A549 (cell line): ENCODE measurements around the gene SKIC8. TPM values are rescaled to one million over a fixed set of nuclear protein-coding genes. Genes with fewer than 3 reads are reported as not detected.

Experiments
- ATAC-seq, 2 experiments: fragments of 200-7000 bp in 1 of 2; fragments of >200 bp in 1 of 2; cut with Nextera tagmentation in 1 of 2; cut with Tn5 transposase in 1 of 2; 3 replicates each; pipeline versions ENCODE4 v1.8.0 to v1.9.1; 2018 to 2020; ENCODE audit warnings: mild to moderate bottlenecking in 1 of 2, moderate library complexity in 1 of 2
- CTCF ChIA-PET: fragments of 300-600 bp; sonication (Branson Sonifier 250); formaldehyde crosslinking; extraction: SDS; loops from one replicate; lab custom pipeline; 2021; ENCODE audit warnings: antibody characterized with exemption, inconsistent platforms; lab: Yijun Ruan, JAX
- POLR2A ChIA-PET: fragments of 350-600 bp; formaldehyde crosslinking; extraction: SDS; loops from one replicate; lab custom pipeline; 2021; ENCODE audit warnings: antibody characterized with exemption, inconsistent platforms; lab: Yijun Ruan, JAX
- DNase-seq, 2 experiments: peaks; one replicate each; pipeline versions ENCODE4 v3.0.0 to v3.0.0-alpha.2; 2011 to 2016; ENCODE audit warnings: low read depth in 1 of 2, low spot score in 1 of 2
- FAIRE-seq: peaks from 2 replicates; lab custom pipeline; 2011; peaks lifted over from hg19 to GRCh38; lab: Jason Lieb, UNC
- H3K27ac ChIP-seq, 2 experiments: fragments of >200 bp; sonication (Bioruptor Twin); formaldehyde crosslinking; 3 replicates each; pipeline ENCODE4 v1.5.1; 2016 to 2017
- H3K4me1 ChIP-seq: fragments of >200 bp; sonication (Bioruptor Twin); formaldehyde crosslinking; 3 replicates; pipeline ENCODE4 v1.6.1; 2016
- H3K4me2 ChIP-seq: fragments of >200 bp; sonication (Bioruptor Twin); formaldehyde crosslinking; 3 replicates; pipeline ENCODE4 v1.6.1; 2016
- H3K4me3 ChIP-seq: fragments of >200 bp; sonication (Bioruptor Twin); formaldehyde crosslinking; 3 replicates; pipeline ENCODE4 v1.5.1; 2016
- H3K9me3 ChIP-seq: fragments of >200 bp; sonication (Bioruptor Twin); formaldehyde crosslinking; 3 replicates; pipeline ENCODE4 v1.6.1; 2016
- ATOH8 ChIP-seq: fragments of 250-450 bp; sonication (Bioruptor Pico); IDR thresholded peaks from 2 replicates; pipeline ENCODE4 v1.5.0; 2020; ENCODE audit warnings: low read depth, mild to moderate bottlenecking, moderate library complexity
- CBX2 ChIP-seq: fragments of 200-600 bp; sonication (generic); IDR thresholded peaks from 2 replicates; pipeline ENCODE4 v1.6.1; 2016; ENCODE audit warnings: low read depth, mild to moderate bottlenecking, borderline replicate concordance
- CBX8 ChIP-seq: fragments of 200-600 bp; sonication (generic); IDR thresholded peaks from 2 replicates; pipeline ENCODE4 v1.6.1; 2016
- CEBPB ChIP-seq, 2 experiments: fragments of >200 bp in 1 of 2; sonication (Bioruptor Twin) in 1 of 2; formaldehyde crosslinking in 1 of 2; IDR thresholded peaks; 2 replicates each; pipeline ENCODE4 v1.6.1; 2012 to 2016
- CHD4 ChIP-seq: fragments of 200-600 bp; sonication (generic); IDR thresholded peaks from 2 replicates; pipeline ENCODE4 v1.6.1; 2016; ENCODE audit warnings: antibody characterized with exemption, mild to moderate bottlenecking, borderline replicate concordance
- EHMT2 ChIP-seq: fragments of 200-600 bp; sonication (generic); IDR thresholded peaks from 2 replicates; pipeline ENCODE4 v1.6.1; 2016; ENCODE audit warnings: antibody characterized with exemption, low read depth, mild to moderate bottlenecking, moderate library complexity
- FOXS1 ChIP-seq: fragments of 250-450 bp; sonication (Bioruptor Pico); IDR thresholded peaks from 2 replicates; pipeline ENCODE4 v1.5.0; 2020; ENCODE audit warnings: mild to moderate bottlenecking, moderate library complexity
- HES2 ChIP-seq: fragments of >200 bp; sonication (Bioruptor Twin); formaldehyde crosslinking; IDR thresholded peaks from 2 replicates; pipeline ENCODE4 v1.6.1; 2016
- JUN ChIP-seq, 2 experiments: fragments of >200 bp; sonication (Bioruptor Twin); formaldehyde crosslinking; IDR thresholded peaks; 2 replicates in 1 of 2; 3 replicates in 1 of 2; pipeline ENCODE4 v1.6.1; 2016 to 2017
- JUNB ChIP-seq: fragments of >200 bp; sonication (Bioruptor Twin); formaldehyde crosslinking; IDR thresholded peaks from 2 replicates; pipeline ENCODE4 v1.6.1; 2016
- KDM5A ChIP-seq: fragments of 200-600 bp; sonication (generic); IDR thresholded peaks from 2 replicates; pipeline ENCODE4 v1.6.1; 2016; ENCODE audit warnings: antibody characterized with exemption, mild to moderate bottlenecking
- MAZ ChIP-seq: fragments of 150-350 bp; IDR thresholded peaks from 2 replicates; pipeline ENCODE4 v1.6.1; 2014; ENCODE audit warnings: antibody characterized with exemption, low read depth, low read length, borderline replicate concordance
- NFE2L2 ChIP-seq: fragments of 150-350 bp; conservative IDR thresholded peaks from 2 replicates; pipeline ENCODE4 v1.6.1; 2014; ENCODE audit warnings: low read length
- PHF8 ChIP-seq: fragments of 200-600 bp; sonication (generic); IDR thresholded peaks from 2 replicates; pipeline ENCODE4 v1.6.1; 2016; ENCODE audit warnings: low read depth, mild to moderate bottlenecking, antibody characterized with exemption, moderate library complexity, borderline replicate concordance
- POLR2A ChIP-seq: IDR thresholded peaks from 2 replicates; pipeline ENCODE4 v1.6.1; 2012; ENCODE audit warnings: mild to moderate bottlenecking, low read length
- RAD21 ChIP-seq, 2 experiments: fragments of >200 bp in 1 of 2; sonication (Bioruptor Twin) in 1 of 2; formaldehyde crosslinking in 1 of 2; IDR thresholded peaks in 1 of 2; conservative IDR thresholded peaks in 1 of 2; 2 replicates in 1 of 2; 3 replicates in 1 of 2; pipeline ENCODE4 v1.6.1; 2012 to 2018; ENCODE audit warnings: inconsistent platforms in 1 of 2
- TFCP2L1 ChIP-seq: fragments of 250-450 bp; sonication (Bioruptor Pico); IDR thresholded peaks from 2 replicates; pipeline ENCODE4 v1.5.0; 2021; ENCODE audit warnings: mild to moderate bottlenecking
- ZC3H11A ChIP-seq: fragments of 450-650 bp; IDR thresholded peaks from 2 replicates; pipeline ENCODE4 v1.6.1; 2014; ENCODE audit warnings: antibody characterized with exemption, mild to moderate bottlenecking
- ZFP36 ChIP-seq: fragments of 450-650 bp; IDR thresholded peaks from 2 replicates; pipeline ENCODE4 v1.6.1; 2014; ENCODE audit warnings: borderline replicate concordance; ENCODE audit not compliant: partially characterized antibody
- WGBS: methylation state at CpG from one replicate; pipeline ENCODE4 v1.1.6; 2017; ENCODE audit errors: missing lambda C conversion rate; 5-methylcytosine and 5-hydroxymethylcytosine counted together
- polyA plus RNA-seq, 4 experiments: library from polyadenylated mRNA; depleted of rRNA in 3 of 4; stranded (reverse); fragments of >200 nt; fragmentation: RNase III in 1 of 4; extraction: RNeasy Plus Mini Kit Qiagen cat#74134 plus additional on column Dnase treatment in 1 of 4; gene quantifications; 2 replicates in 3 of 4; 3 replicates in 1 of 4; pipeline ENCODE4 v1.2.3, GENCODE V29; 2011 to 2017
- TF ChIP-seq, protein P1 (sequence below): fragments of 250-450 bp; sonication (Bioruptor Pico); IDR thresholded peaks from 2 replicates; pipeline ENCODE4 v1.5.0; 2021; ENCODE audit warnings: mild to moderate bottlenecking, moderate library complexity, borderline replicate concordance
- TF ChIP-seq, protein P2 (sequence below): fragments of >200 bp; sonication (Bioruptor Twin); formaldehyde crosslinking; IDR thresholded peaks from 3 replicates; pipeline ENCODE4 v1.6.1; 2016

Gene SKIC8
- polyA plus RNA-seq, 2 of the 4 experiments (the other 2 are of a cell fraction), result 143 to 177 TPM

GRCh38 chr15:78243491-78243941, 55.9 kb downstream of the SKIC8 start:
- DNase-seq (no peak), FAIRE-seq (no peak), ATAC-seq (no peak)
- Histone ChIP-seq H3K4me1 (no peaks in the 10 kb centered on the region), H3K4me3 (no peak overlapping the region), H3K27ac (no peak overlapping the region), H3K4me2 (no peak overlapping the region), H3K9me3 (no peaks in the 10 kb centered on the region)
- TF ChIP-seq HES2, result no peak
- TF ChIP-seq CBX2, result no peak
- TF ChIP-seq TFCP2L1 (CRISPR knock-in tag), result no peak
- TF ChIP-seq JUN (IDR thresholded peaks at IDR 0.05), result no peak
- no peak for TF ChIP-seq POLR2A
- no peak for TF ChIP-seq ZFP36
- no peak for TF ChIP-seq KDM5A
- no peak for TF ChIP-seq ATOH8
- TF ChIP-seq JUNB, result no peak
- TF ChIP-seq ZC3H11A, result no peak
- no peak for TF ChIP-seq RAD21 (conservative IDR thresholded peaks at IDR 0.05 in 1 of 2, IDR thresholded peaks at IDR 0.05 in 1 of 2)
- no peak for TF ChIP-seq FOXS1 (CRISPR knock-in tag)
- ChIA-PET CTCF (interaction anchor here (1.0 to 9.9 kb wide), 18 partner anchors 9 to 466 kb away, joined by 3 to 274 read pairs (median 32); partner anchors contain the start of gene CIB2), POLR2A (interaction anchor here (1.0 kb wide), 1 partner anchor 56 kb away, joined by 3 read pairs; the partner anchor contains the start of gene SKIC8)
- 50% methylated on average over 4 of the region's 6 CpGs for WGBS

DNA sequence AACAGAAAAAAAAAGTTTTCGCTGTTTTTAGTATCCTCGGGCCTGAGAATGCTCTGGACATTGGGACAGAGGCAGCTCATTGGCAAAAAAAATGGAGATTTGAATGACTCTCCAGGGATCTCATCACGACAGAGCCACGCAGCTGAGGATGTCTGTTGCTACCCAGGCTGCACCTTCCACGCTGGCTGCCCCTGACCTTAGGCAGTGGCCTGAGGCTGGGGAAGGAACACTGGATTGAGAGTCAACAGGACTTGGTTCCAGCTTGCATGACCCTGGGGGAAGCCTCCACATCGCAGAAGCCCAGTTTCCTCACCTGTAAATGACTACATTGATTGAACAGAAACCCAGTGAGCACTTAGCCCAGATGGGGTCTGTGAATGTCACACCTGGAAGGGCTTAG, 56.4 kb downstream of the SKIC8 start:
- ATAC-seq, result no peak
- Histone ChIP-seq H3K4me1 (no peaks in the 10 kb centered on the region), H3K27ac (no peak overlapping the region), H3K9me3 (no peaks in the 10 kb centered on the region), H3K4me3 (no peak overlapping the region), H3K4me2 (no peak overlapping the region)
- no peak for DNase-seq
- no peak for FAIRE-seq
- WGBS, result 52% methylated on average over 6 of the region's 6 CpGs
- ChIA-PET CTCF (interaction anchor here (0.7 to 9.9 kb wide), 21 partner anchors 9 to 277 kb away, joined by 3 to 274 read pairs (median 26); partner anchors contain the start of genes CIB2 and DNAJA4), POLR2A (no interaction called here)
- TF ChIP-seq CHD4 (no peak), PHF8 (no peak), MAZ (no peak), ZC3H11A (no peak), CBX8 (no peak), RAD21 (conservative IDR thresholded peaks at IDR 0.05 in 1 of 2, IDR thresholded peaks at IDR 0.05 in 1 of 2) (no peak), NFE2L2 (no peak), EHMT2 (no peak), CEBPB (IDR thresholded peaks at IDR 0.05) (no peak)
- TF ChIP-seq, protein P1, sequence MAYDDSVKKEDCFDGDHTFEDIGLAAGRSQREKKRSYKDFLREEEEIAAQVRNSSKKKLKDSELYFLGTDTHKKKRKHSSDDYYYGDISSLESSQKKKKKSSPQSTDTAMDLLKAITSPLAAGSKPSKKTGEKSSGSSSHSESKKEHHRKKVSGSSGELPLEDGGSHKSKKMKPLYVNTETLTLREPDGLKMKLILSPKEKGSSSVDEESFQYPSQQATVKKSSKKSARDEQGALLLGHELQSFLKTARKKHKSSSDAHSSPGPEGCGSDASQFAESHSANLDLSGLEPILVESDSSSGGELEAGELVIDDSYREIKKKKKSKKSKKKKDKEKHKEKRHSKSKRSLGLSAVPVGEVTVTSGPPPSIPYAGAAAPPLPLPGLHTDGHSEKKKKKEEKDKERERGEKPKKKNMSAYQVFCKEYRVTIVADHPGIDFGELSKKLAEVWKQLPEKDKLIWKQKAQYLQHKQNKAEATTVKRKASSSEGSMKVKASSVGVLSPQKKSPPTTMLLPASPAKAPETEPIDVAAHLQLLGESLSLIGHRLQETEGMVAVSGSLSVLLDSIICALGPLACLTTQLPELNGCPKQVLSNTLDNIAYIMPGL (CRISPR knock-in tag), result no peak
- TF ChIP-seq, protein P2, sequence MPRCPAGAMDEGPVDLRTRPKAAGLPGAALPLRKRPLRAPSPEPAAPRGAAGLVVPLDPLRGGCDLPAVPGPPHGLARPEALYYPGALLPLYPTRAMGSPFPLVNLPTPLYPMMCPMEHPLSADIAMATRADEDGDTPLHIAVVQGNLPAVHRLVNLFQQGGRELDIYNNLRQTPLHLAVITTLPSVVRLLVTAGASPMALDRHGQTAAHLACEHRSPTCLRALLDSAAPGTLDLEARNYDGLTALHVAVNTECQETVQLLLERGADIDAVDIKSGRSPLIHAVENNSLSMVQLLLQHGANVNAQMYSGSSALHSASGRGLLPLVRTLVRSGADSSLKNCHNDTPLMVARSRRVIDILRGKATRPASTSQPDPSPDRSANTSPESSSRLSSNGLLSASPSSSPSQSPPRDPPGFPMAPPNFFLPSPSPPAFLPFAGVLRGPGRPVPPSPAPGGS, result no peak
